ENCODE results near the gene CAMTA1. TPM values are rescaled to one million over a fixed set of nuclear protein-coding genes. Genes with fewer than 3 reads are reported as not detected.

Gene CAMTA1
- total RNA-seq, 1 donor from 2014 or later = 77.6 TPM

GRCh38 chr1:7698641-7699040 is 913.4 kb downstream of the CAMTA1 start:
- Mint-ChIP-seq H3K4me3 (ENCODE audit: unreplicated experiment) (no peak overlapping the region), H3K27me3 (ENCODE audit: low read depth, unreplicated experiment) (peaks cover 64% of the 10 kb centered on the region)
- no peak for FAIRE-seq

DNA sequence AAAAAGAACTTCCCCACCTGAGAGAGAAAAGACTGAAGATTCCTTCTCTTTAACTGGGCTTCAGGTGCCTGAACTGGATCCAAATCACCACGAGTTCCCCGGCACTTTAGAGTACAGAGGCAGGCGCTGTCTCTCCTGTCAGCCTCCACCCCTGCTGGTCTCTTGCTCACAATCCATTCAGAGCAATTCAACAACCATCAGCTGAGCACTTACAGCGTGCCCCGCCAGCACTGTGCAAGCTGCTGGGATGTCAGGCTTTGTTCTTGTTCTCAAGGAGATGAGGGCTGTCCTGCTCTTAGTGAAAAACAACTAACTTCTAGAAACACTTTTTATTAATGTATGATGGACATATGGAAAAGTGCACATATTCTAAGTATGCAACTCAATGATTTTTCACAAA is 917.1 kb downstream of the CAMTA1 start:
- H3K4me3 Mint-ChIP-seq (ENCODE audit: unreplicated experiment) = peak overlapping the region; percentile 43
- Histone ChIP-seq H3K4me3 (ENCODE audit: insufficient read depth, low read depth, low read length) (no peak overlapping the region), H3K9ac (ENCODE audit: low read length) (no peak overlapping the region), H3K9me3 (ENCODE audit: insufficient read depth, low read depth, low read length) (no peaks in the 10 kb centered on the region), H2AFZ (ENCODE audit: low read depth, low read length) (no peak overlapping the region), H3K36me3 (ENCODE audit: insufficient read depth, low read length) (no peaks in the 10 kb centered on the region), H3K4me2 (ENCODE audit: low read length) (no peak overlapping the region), H4K20me1 (ENCODE audit: insufficient read depth, low read length) (peaks cover 4% of the 10 kb centered on the region), H3K4me1 (ENCODE audit: insufficient read depth, low read length) (peaks cover 3% of the 10 kb centered on the region), H3K27ac (ENCODE audit: low read depth, low read length) (no peak overlapping the region), H3K27me3 (ENCODE audit: insufficient read depth, low read length) (peaks cover 40% of the 10 kb centered on the region), H3K79me2 (ENCODE audit: insufficient read depth, low read length) (no peaks in the 10 kb centered on the region)
- H3K9me3 Mint-ChIP-seq (ENCODE audit: unreplicated experiment) = peaks cover 2% of the 10 kb centered on the region
- H3K27ac Mint-ChIP-seq (ENCODE audit: unreplicated experiment) = no peak overlapping the region
- H3K4me1 Mint-ChIP-seq (ENCODE audit: low read depth, unreplicated experiment) = no peaks in the 10 kb centered on the region
- DNase-seq (ENCODE audit: low read depth) (no peak), FAIRE-seq (no peak)
- H3K36me3 Mint-ChIP-seq (ENCODE audit: low read depth, unreplicated experiment) = peaks cover 1% of the 10 kb centered on the region
- no peak for TF ChIP-seq EZH2 (IDR thresholded peaks at IDR 0.05; ENCODE audit: insufficient read depth, low read length)
- TF ChIP-seq, protein P1, sequence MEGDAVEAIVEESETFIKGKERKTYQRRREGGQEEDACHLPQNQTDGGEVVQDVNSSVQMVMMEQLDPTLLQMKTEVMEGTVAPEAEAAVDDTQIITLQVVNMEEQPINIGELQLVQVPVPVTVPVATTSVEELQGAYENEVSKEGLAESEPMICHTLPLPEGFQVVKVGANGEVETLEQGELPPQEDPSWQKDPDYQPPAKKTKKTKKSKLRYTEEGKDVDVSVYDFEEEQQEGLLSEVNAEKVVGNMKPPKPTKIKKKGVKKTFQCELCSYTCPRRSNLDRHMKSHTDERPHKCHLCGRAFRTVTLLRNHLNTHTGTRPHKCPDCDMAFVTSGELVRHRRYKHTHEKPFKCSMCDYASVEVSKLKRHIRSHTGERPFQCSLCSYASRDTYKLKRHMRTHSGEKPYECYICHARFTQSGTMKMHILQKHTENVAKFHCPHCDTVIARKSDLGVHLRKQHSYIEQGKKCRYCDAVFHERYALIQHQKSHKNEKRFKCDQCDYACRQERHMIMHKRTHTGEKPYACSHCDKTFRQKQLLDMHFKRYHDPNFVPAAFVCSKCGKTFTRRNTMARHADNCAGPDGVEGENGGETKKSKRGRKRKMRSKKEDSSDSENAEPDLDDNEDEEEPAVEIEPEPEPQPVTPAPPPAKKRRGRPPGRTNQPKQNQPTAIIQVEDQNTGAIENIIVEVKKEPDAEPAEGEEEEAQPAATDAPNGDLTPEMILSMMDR (IDR thresholded peaks at IDR 0.05; ENCODE audit: insufficient read depth, low read depth, low read length) = no peak
- peaks cover 33% of the 10 kb centered on the region for H3K27me3 Mint-ChIP-seq (ENCODE audit: low read depth, unreplicated experiment)

More at GRCh38 chr1:7698641-7699040, 913.4 kb downstream of the CAMTA1 start:
- H3K4me3 ChIP-seq (ENCODE audit: insufficient read depth, low read depth, low read length) = no peak overlapping the region
- no peak for DNase-seq (ENCODE audit: low read depth)
- H2AFZ ChIP-seq (ENCODE audit: low read depth, low read length) = no peak overlapping the region
- H3K27me3 ChIP-seq (ENCODE audit: insufficient read depth, low read length) = peaks cover 28% of the 10 kb centered on the region
- H3K4me2 ChIP-seq (ENCODE audit: low read length) = no peak overlapping the region
- no peaks in the 10 kb centered on the region for H3K4me1 Mint-ChIP-seq (ENCODE audit: low read depth, unreplicated experiment)
- H4K20me1 ChIP-seq (ENCODE audit: insufficient read depth, low read length) = no peaks in the 10 kb centered on the region
- TF ChIP-seq, protein P1 (IDR thresholded peaks at IDR 0.05; ENCODE audit: insufficient read depth, low read depth, low read length) = no peak
- no peak for TF ChIP-seq EZH2 (IDR thresholded peaks at IDR 0.05; ENCODE audit: insufficient read depth, low read length)
- no peaks in the 10 kb centered on the region for H3K36me3 ChIP-seq (ENCODE audit: insufficient read depth, low read length)
- H3K9ac ChIP-seq (ENCODE audit: low read length) = no peak overlapping the region
- no peaks in the 10 kb centered on the region for H3K36me3 Mint-ChIP-seq (ENCODE audit: low read depth, unreplicated experiment)
- H3K27ac Mint-ChIP-seq (ENCODE audit: unreplicated experiment) = no peak overlapping the region
- no peaks in the 10 kb centered on the region for H3K4me1 ChIP-seq (ENCODE audit: insufficient read depth, low read length)
- no peak overlapping the region for H3K27ac ChIP-seq (ENCODE audit: low read depth, low read length)
- H3K9me3 Mint-ChIP-seq (ENCODE audit: unreplicated experiment) = peaks cover 10% of the 10 kb centered on the region
- no peaks in the 10 kb centered on the region for H3K79me2 ChIP-seq (ENCODE audit: insufficient read depth, low read length)
- H3K9me3 ChIP-seq (ENCODE audit: insufficient read depth, low read depth, low read length) = peaks cover 4% of the 10 kb centered on the region

- Mint-ChIP-seq H3K4me3 (ENCODE audit: unreplicated experiment) (peak overlapping the region; percentile 78), H3K27ac (ENCODE audit: unreplicated experiment) (no peak overlapping the region), H3K4me1 (ENCODE audit: low read depth, unreplicated experiment) (no peaks in the 10 kb centered on the region), H3K9me3 (ENCODE audit: unreplicated experiment) (peaks cover 1% of the 10 kb centered on the region), H3K27me3 (ENCODE audit: low read depth, unreplicated experiment) (peaks cover 29% of the 10 kb centered on the region), H3K36me3 (ENCODE audit: low read depth, unreplicated experiment) (peaks cover 1% of the 10 kb centered on the region)
- Histone ChIP-seq H3K4me3 (ENCODE audit: insufficient read depth, low read depth, low read length) (peak overlapping the region; percentile 10), H3K9me3 (ENCODE audit: insufficient read depth, low read depth, low read length) (no peaks in the 10 kb centered on the region), H3K27ac (ENCODE audit: low read depth, low read length) (no peak overlapping the region), H3K4me1 (ENCODE audit: insufficient read depth, low read length) (peaks cover 3% of the 10 kb centered on the region), H2AFZ (ENCODE audit: low read depth, low read length) (no peak overlapping the region), H3K36me3 (ENCODE audit: insufficient read depth, low read length) (no peaks in the 10 kb centered on the region), H4K20me1 (ENCODE audit: insufficient read depth, low read length) (peaks cover 4% of the 10 kb centered on the region), H3K4me2 (ENCODE audit: low read length) (peak overlapping the region; percentile 62), H3K27me3 (ENCODE audit: insufficient read depth, low read length) (peaks cover 40% of the 10 kb centered on the region), H3K79me2 (ENCODE audit: insufficient read depth, low read length) (no peaks in the 10 kb centered on the region), H3K9ac (ENCODE audit: low read length) (no peak overlapping the region)
- no peak for TF ChIP-seq EZH2 (IDR thresholded peaks at IDR 0.05; ENCODE audit: insufficient read depth, low read length)
- TF ChIP-seq, protein P1 (IDR thresholded peaks at IDR 0.05; ENCODE audit: insufficient read depth, low read depth, low read length) = no peak
- no peak for DNase-seq (ENCODE audit: low read depth)
- FAIRE-seq = no peak
Observed at GRCh38 chr1:7703321-7704213, 918.3 kb downstream of the CAMTA1 start.

Data from astrocyte (in vitro differentiated cells and primary cell).